GM18861 (cell line): ENCODE results near the gene ZIC5.

Experiments
- ATAC-seq: cut with Tn5 transposase; IDR thresholded peaks from one replicate; pipeline ENCODE4 v1.9.1; 2021; ENCODE audit not compliant: unreplicated experiment

ZIC5 gene

GRCh38 chr13:99938635-99939034 lies 32.9 kb downstream of the ZIC5 start:
- no peak for ATAC-seq

DNA sequence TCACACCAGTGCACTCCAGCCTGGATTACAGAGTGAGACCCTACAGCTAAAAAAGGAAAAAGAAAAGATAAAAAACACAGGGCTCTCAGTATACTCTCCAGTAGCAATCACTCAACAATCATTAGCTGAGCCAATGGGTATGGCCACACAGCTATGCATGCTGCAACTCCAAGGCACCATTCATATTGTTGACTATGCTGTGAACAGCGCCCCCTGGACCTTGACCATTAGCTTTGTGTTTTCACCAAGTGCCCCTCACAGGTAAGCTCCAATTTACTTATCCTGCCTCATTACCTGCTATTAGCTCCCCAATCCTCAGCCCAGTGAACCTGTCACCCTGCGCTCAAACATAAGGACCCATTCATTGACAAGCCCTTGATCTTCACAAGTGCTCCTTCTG lies 35.8 kb downstream of the ZIC5 start:
- no peak for ATAC-seq

GRCh38 chr13:99932912-99933311 lies 38.7 kb downstream of the ZIC5 start:
- no peak for ATAC-seq

- ATAC-seq: no peak
Observed at GRCh38 chr13:99930925-99931324, 40.6 kb downstream of the ZIC5 start.

DNA sequence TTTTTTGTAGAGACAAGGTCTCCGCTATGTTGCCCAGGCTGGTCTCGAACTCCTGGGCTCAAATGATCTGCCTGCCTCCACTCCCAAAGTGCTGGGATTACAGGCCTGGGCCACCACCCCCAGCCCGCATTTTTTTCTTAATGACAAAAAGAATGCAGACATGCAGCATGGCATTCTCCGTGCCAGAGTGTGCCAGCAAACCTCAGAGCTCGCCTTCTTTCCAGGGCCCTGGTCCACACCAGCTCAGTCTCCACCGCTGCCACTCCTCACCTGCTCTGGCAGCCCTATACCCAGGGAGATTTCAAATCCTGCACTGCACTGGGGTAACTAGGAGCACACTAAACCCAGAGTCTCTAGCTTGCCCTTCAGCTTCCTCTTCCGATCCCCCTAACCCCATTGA lies 41.7 kb downstream of the ZIC5 start:
- ATAC-seq: no peak

GRCh38 chr13:99926014-99926731 lies 45.4 kb downstream of the ZIC5 start:
- ATAC-seq: no peak

GRCh38 chr13:99923877-99924582 lies 47.5 kb downstream of the ZIC5 start:
- ATAC-seq: no peak

DNA sequence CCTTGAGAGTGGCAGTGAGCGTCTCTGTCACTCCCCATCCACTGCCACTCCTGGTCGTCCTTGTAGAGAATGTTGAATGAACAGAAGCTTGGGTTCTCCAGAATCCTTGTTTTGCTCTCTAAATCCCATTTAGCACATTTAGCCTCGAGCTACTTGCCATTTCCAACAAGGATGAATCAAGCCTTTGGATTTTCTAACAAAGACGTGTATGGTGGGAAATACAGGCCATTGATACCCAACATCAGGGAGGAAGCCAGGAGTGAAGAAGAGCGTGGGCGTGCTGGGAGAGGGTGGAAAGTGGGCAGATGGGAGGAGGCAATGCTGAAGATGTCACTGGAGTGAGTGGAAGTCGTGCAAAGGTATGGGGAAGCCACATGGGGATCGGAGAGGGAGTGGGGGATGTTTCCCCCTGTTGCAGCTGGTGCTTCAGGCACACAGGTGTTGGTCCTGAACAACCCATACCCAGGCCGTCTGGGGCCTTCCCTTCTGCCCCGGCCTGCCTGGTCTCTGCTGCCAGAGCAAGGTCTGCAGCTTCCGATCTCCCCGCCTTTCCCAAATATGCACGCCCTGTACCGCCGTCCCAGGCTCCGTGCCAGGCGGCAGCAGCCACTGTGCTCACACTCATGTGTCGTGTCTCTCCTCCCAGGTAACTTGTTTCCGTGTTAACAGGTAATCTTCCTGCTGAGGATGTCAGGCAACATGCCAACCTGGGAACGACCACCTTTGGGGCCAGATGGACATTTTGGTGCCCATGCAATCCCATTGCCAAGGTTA lies 48.7 kb downstream of the ZIC5 start:
- no peak for ATAC-seq

GRCh38 chr13:99919132-99919531 lies 52.4 kb downstream of the ZIC5 start:
- no peak for ATAC-seq

DNA sequence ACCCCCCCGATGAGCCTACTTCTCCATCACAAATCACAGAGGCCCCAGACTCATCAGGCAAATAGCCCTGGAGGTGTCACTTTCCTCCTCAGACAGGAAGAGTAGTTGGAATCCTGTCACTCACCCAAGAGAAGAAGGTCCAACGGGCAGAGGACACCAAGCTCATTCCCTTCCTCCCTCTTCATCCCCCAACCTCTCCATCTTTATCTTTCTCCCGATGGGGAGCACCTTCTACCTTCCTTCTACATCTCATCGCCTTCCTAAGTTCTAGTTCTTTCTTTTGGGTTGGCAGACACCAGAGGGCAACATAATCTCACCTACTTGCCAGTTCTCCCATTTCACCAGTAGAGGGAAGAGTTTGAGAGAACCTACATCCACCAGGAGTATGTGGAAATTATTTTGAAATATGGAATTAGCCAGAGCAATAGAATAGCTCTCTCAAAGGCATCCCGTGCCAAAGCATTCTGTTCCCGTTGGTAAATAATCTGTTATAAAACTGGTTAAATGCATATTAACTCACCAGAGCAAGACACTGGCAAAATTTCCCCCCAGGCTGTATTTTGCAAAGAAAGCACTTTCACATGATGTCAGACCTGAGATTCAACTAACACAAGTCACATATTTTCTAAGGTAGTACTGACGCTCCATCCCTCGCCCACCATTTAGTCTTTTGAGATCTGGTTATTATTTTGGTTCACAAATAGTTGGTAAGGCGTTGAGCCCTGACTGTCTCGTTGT lies 55.0 kb downstream of the ZIC5 start:
- peak; percentile 90 for ATAC-seq

- ATAC-seq: no peak
Observed at GRCh38 chr13:99913167-99913566, 58.4 kb downstream of the ZIC5 start.
